Liver (tissue), 9 donors: ENCODE measurements around the gene PDE3B. TPM values are rescaled to one million over a fixed set of nuclear protein-coding genes. Genes with fewer than 3 reads are reported as not detected.

Experiments
- DNase-seq: peaks from one replicate; pipeline ENCODE4 v3.0.0-alpha.2; 2017; ENCODE audit warnings: low spot score
- H3K27ac ChIP-seq, 2 donors: one replicate each; pipeline ENCODE4 v1.7.0; 2013; ENCODE audit warnings: inconsistent platforms in 2 of 2, low read length in 2 of 2, control low read depth in 1 of 2, low read depth in 1 of 2, mild to moderate bottlenecking in 1 of 2
- H3K27me3 ChIP-seq, 4 donors: one replicate each; pipeline versions ENCODE4 v1.6.1 to v1.7.0; 2013; ENCODE audit warnings: low read length in 3 of 4, inconsistent platforms in 1 of 4, mild to moderate bottlenecking in 1 of 4, moderate library complexity in 1 of 4; ENCODE audit not compliant: control insufficient read depth in 4 of 4, insufficient read depth in 4 of 4
- H3K36me3 ChIP-seq, 4 donors: one replicate each; pipeline versions ENCODE4 v1.6.1 to v1.7.0; 2013; ENCODE audit warnings: low read length in 3 of 4, mild to moderate bottlenecking in 3 of 4, low read depth in 1 of 4, moderate library complexity in 1 of 4; ENCODE audit not compliant: control insufficient read depth in 4 of 4, insufficient read depth in 3 of 4
- H3K4me1 ChIP-seq, 4 donors: one replicate each; pipeline versions ENCODE4 v1.6.1 to v1.7.0; 2013; ENCODE audit warnings: low read length in 3 of 4, mild to moderate bottlenecking in 3 of 4, moderate library complexity in 1 of 4; ENCODE audit not compliant: control insufficient read depth in 4 of 4, insufficient read depth in 4 of 4
- H3K4me3 ChIP-seq, 3 donors: one replicate each; pipeline versions ENCODE4 v1.6.1 to v1.7.0; 2013; ENCODE audit warnings: low read length in 3 of 3, control low read depth in 1 of 3, low read depth in 1 of 3, mild to moderate bottlenecking in 1 of 3
- H3K9ac ChIP-seq, 2 donors: one replicate each; pipeline ENCODE4 v1.7.0; 2013; ENCODE audit warnings: low read length in 2 of 2, mild to moderate bottlenecking in 2 of 2, moderate library complexity in 2 of 2, control low read depth in 1 of 2, low read depth in 1 of 2
- H3K9me3 ChIP-seq, 4 donors: one replicate each; pipeline versions ENCODE4 v1.6.1 to v1.7.0; 2013; ENCODE audit warnings: low read length in 3 of 4; ENCODE audit not compliant: control insufficient read depth in 4 of 4
- FOXA1 ChIP-seq: IDR thresholded peaks from 2 replicates; pipeline ENCODE4 v1.6.1; 2016; ENCODE audit warnings: antibody characterized with exemption
- FOXA2 ChIP-seq: IDR thresholded peaks from 2 replicates; pipeline ENCODE4 v1.6.1; 2016; ENCODE audit warnings: antibody characterized with exemption
- GABPA ChIP-seq, 2 donors: IDR thresholded peaks in 1 of 2; conservative IDR thresholded peaks in 1 of 2; 2 replicates each; pipeline ENCODE4 v1.6.1; 2016; ENCODE audit warnings: antibody characterized with exemption in 2 of 2, mild to moderate bottlenecking in 1 of 2, moderate library complexity in 1 of 2
- HNF4A ChIP-seq, 2 donors: conservative IDR thresholded peaks; 2 replicates each; pipeline ENCODE4 v1.6.1; 2016; ENCODE audit warnings: antibody characterized with exemption in 2 of 2, mild to moderate bottlenecking in 2 of 2
- HNF4G ChIP-seq: IDR thresholded peaks from 2 replicates; pipeline ENCODE4 v1.6.1; 2016; ENCODE audit warnings: antibody characterized with exemption
- JUND ChIP-seq, 2 donors: IDR thresholded peaks; 2 replicates each; pipeline ENCODE4 v1.6.1; 2016; ENCODE audit warnings: antibody characterized with exemption in 2 of 2
- MAX ChIP-seq: IDR thresholded peaks from 2 replicates; pipeline ENCODE4 v1.6.1; 2016; ENCODE audit warnings: antibody characterized with exemption
- NR2F2 ChIP-seq: IDR thresholded peaks from 2 replicates; pipeline ENCODE4 v1.6.1; 2016; ENCODE audit warnings: antibody characterized with exemption
- REST ChIP-seq: IDR thresholded peaks from 2 replicates; pipeline ENCODE4 v1.6.1; 2016; ENCODE audit warnings: antibody characterized with exemption, mild to moderate bottlenecking
- SP1 ChIP-seq: IDR thresholded peaks from 2 replicates; pipeline ENCODE4 v1.6.1; 2018; ENCODE audit warnings: antibody characterized with exemption, mild to moderate bottlenecking
- TAF1 ChIP-seq: conservative IDR thresholded peaks from 2 replicates; pipeline ENCODE4 v1.6.1; 2016; ENCODE audit warnings: antibody characterized with exemption, mild to moderate bottlenecking
- YY1 ChIP-seq: IDR thresholded peaks from 2 replicates; pipeline ENCODE4 v1.6.1; 2016; ENCODE audit warnings: antibody characterized with exemption, mild to moderate bottlenecking
- WGBS: extraction: QIAGEN DNeasy Blood & Tissue Kit; methylation state at CpG from one replicate; pipeline ENCODE4 v1.1.7; 2013; 5-methylcytosine and 5-hydroxymethylcytosine counted together
- polyA plus RNA-seq, 2 donors: library from polyadenylated mRNA; stranded (reverse) in 1 of 2; unstranded in 1 of 2; fragments of 200-250 nt in 1 of 2; fragments of >200 nt in 1 of 2; fragmentation: Nextera tagmentation in 1 of 2; extraction: Ambion mirVana in 1 of 2; gene quantifications; one replicate each; pipeline versions ENCODE4 v1.2.1 to v1.2.3, GENCODE V29; 2013 to 2015
- total RNA-seq, 2 donors: library from RNA; depleted of rRNA; stranded (reverse); fragments of >200 nt; gene quantifications; one replicate each; pipeline ENCODE4 v1.2.3, GENCODE V29; 2014
- TF ChIP-seq, protein P1 (sequence below): IDR thresholded peaks from 2 replicates; pipeline ENCODE4 v1.6.1; 2016; ENCODE audit warnings: antibody characterized with exemption
- donor health status: healthy.
- donor health status: healthy.
- donor health status: healthy.
- donor health status: healthy.
- donor health status: healthy.

The PDE3B gene
- total and polyA plus RNA-seq, 4 donors: 11.3 to 43.1 (median 21.7) TPM

- no peak for TF ChIP-seq REST
- TF ChIP-seq HNF4G: no peak
- TF ChIP-seq GABPA (IDR thresholded peaks at IDR 0.05 in 1 of 2, conservative IDR thresholded peaks at IDR 0.05 in 1 of 2): no peak
These were observed 241.2 kb downstream of the PDE3B start (continued) for GRCh38 chr11:14884667-14885273.

GRCh38 chr11:14886513-14886912 lies 242.9 kb downstream of the PDE3B start:
- H3K4me3 ChIP-seq: no peak overlapping the region
- WGBS: 42% methylated on average over 1 of the region's 1 CpG
- no peaks in the 10 kb centered on the region for H3K27me3 ChIP-seq
- no peaks in the 10 kb centered on the region for H3K36me3 ChIP-seq
- H3K9me3 ChIP-seq: no peaks in the 10 kb centered on the region
- H3K9ac ChIP-seq: no peak overlapping the region
- TF ChIP-seq FOXA1 (no peak), TAF1 (no peak), YY1 (no peak), NR2F2 (no peak), GABPA (IDR thresholded peaks at IDR 0.05 in 1 of 2, conservative IDR thresholded peaks at IDR 0.05 in 1 of 2) (no peak), JUND (IDR thresholded peaks at IDR 0.05) (no peak), REST (no peak)
- peaks cover 0 to 9% (median 6%) of the 10 kb centered on the region in 4 donors for H3K4me1 ChIP-seq
- DNase-seq: no peak
- no peak overlapping the region for H3K27ac ChIP-seq

DNA sequence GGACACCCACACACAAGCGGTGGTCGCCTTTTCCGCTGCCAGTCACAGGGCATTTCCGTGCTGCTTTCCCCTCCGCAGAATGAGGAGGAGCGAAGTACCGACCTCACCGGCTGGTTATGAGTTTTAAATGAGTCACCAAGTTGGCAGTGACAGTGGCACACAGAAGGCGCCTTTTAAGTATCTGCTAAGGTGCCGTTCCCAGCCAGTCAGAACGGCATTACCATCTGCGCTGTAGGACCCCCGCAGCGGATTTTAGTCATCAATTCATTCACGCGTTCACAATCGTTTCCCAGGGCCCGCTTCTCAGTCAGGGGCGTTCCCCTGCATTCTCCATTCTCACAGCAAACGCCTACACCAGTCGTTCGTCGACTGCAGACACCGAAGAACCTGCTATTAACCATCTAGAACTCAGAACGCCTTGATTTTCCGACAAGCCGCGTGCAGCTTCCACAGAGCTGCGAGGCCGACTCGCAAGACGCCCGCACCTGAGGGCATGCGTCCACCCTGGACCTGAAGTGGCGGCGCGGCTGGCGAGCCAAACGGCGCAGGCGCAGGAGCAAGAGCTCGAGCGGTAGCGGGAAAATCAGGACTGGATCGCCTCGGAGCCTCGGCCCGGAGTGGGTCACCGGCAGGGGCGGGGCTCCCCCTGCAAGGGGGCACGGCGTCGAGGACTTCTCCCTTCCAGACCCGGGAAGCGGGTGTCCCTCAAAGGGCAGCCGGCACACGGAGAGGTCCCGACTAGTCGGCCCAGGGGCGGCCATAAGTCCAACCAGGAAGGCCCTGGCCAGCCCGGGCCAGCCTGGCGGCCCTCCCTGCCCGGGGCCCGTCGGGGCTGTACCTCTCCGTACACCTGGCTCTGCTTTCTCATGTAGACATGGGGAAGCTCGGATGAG lies 247.8 kb downstream of the PDE3B start:
- H3K9ac ChIP-seq: peak overlapping the region; percentile 73 to 84
- peak overlapping the region; percentile 82 to 89 for H3K27ac ChIP-seq
- no peaks in the 10 kb centered on the region for H3K27me3 ChIP-seq
- H3K9me3 ChIP-seq: no peaks in the 10 kb centered on the region
- DNase-seq: peak; percentile 90
- H3K36me3 ChIP-seq: no peaks in the 10 kb centered on the region
- peak overlapping the region; percentile 61 to 84 (median 84) for H3K4me3 ChIP-seq
- WGBS: under 1% methylated on average over 67 of the region's 67 CpGs
- TF ChIP-seq JUND (IDR thresholded peaks at IDR 0.05) (peak in 1 of 2 donors; percentile 33), GABPA (IDR thresholded peaks at IDR 0.05 in 1 of 2, conservative IDR thresholded peaks at IDR 0.05 in 1 of 2) (no peak), SP1 (no peak), FOXA2 (no peak), FOXA1 (peak; percentile 8), HNF4A (conservative IDR thresholded peaks at IDR 0.05) (peak in 1 of 2 donors; percentile 49), YY1 (peak; percentile 73), REST (peak; percentile 32), MAX (peak; percentile 95)
- TF ChIP-seq, protein P1, sequence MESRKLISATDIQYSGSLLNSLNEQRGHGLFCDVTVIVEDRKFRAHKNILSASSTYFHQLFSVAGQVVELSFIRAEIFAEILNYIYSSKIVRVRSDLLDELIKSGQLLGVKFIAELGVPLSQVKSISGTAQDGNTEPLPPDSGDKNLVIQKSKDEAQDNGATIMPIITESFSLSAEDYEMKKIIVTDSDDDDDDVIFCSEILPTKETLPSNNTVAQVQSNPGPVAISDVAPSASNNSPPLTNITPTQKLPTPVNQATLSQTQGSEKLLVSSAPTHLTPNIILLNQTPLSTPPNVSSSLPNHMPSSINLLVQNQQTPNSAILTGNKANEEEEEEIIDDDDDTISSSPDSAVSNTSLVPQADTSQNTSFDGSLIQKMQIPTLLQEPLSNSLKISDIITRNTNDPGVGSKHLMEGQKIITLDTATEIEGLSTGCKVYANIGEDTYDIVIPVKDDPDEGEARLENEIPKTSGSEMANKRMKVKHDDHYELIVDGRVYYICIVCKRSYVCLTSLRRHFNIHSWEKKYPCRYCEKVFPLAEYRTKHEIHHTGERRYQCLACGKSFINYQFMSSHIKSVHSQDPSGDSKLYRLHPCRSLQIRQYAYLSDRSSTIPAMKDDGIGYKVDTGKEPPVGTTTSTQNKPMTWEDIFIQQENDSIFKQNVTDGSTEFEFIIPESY: no peak
- peaks cover 3 to 20% (median 9%) of the 10 kb centered on the region in 4 donors for H3K4me1 ChIP-seq
